OCI-LY3 (cell line): ENCODE measurements around the gene MLC1.

ENCODE experiments used
- EZH2phosphoT487 ChIP-seq: fragments of 200-600 bp; shearing (Covaris generic); IDR thresholded peaks from 2 replicates; pipeline ENCODE4 v1.6.1; 2018; ENCODE audit warnings: antibody characterized with exemption, mixed run types, low read depth
- TF ChIP-seq, protein P1 (sequence below): fragments of 200-600, 300-600 bp; sonication (generic); IDR thresholded peaks from 2 replicates; pipeline ENCODE4 v1.5.1; 2014; ENCODE audit warnings: antibody characterized with exemption, low read length, low read depth

DNA sequence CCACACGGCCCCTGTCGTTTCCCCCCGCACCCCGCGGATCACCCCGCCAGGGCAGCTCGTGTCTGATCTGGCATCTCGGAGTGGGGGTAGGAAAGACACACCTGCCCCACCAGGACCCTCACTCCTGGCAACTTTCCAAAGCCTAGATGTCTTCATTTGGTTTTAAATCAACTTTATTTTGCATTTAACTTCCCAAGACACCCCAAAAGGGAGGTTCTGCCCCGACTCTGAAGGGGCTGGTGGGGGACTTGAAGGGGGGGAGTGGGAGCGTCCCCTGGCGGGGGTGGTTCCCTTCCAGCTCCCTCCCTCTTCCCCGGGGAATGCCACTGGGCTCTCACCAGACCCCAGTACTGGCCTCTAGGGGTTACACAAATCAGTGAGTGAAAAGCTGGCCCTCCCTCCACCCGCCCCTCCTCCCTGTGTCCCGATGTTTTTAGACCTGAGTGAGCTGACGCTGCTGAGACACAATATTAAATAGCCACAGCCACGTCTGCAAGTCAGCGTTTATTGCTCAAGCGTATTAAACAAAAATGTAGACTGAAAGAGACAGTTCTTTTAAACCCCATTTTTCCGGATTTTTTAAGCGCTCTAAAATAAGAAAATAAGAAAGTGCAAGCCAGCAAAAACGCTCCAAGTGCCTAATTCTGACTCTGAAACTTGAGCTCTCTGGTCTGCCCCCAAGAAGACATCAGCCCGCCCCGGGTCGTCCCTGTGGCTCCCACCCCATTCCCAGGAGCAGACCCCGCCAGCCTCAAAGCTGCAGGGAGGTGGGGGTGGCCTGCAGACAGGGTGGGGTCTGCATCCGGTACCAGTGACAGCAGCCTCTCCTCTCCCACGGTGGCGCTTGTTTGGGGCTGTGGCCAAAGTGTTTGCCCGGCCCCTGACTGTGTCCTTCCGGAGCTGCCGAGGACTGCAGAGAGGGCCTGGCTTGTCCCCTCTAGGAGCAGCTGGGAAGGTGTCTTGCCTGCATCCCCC, 26.0 kb downstream of the MLC1 start:
- TF ChIP-seq, protein P1, sequence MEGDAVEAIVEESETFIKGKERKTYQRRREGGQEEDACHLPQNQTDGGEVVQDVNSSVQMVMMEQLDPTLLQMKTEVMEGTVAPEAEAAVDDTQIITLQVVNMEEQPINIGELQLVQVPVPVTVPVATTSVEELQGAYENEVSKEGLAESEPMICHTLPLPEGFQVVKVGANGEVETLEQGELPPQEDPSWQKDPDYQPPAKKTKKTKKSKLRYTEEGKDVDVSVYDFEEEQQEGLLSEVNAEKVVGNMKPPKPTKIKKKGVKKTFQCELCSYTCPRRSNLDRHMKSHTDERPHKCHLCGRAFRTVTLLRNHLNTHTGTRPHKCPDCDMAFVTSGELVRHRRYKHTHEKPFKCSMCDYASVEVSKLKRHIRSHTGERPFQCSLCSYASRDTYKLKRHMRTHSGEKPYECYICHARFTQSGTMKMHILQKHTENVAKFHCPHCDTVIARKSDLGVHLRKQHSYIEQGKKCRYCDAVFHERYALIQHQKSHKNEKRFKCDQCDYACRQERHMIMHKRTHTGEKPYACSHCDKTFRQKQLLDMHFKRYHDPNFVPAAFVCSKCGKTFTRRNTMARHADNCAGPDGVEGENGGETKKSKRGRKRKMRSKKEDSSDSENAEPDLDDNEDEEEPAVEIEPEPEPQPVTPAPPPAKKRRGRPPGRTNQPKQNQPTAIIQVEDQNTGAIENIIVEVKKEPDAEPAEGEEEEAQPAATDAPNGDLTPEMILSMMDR: no peak
- TF ChIP-seq EZH2phosphoT487: no peak
